GM12891 (cell line): ENCODE data around the gene HLCS.

ENCODE experiments used
- PAX5 ChIP-seq: IDR thresholded peaks from 2 replicates; pipeline ENCODE4 v1.6.1; 2011; ENCODE audit warnings: low read length, moderate library complexity, mild to moderate bottlenecking; ENCODE audit not compliant: insufficient read depth, severe bottlenecking
- POLR2A ChIP-seq: IDR thresholded peaks from 2 replicates; pipeline ENCODE4 v1.6.1; 2011; ENCODE audit warnings: low read depth, low read length, control low read depth
- POLR2AphosphoS5 ChIP-seq: IDR thresholded peaks from 2 replicates; pipeline ENCODE4 v1.6.1; 2011; ENCODE audit warnings: low read depth, low read length, control low read depth
- POU2F2 ChIP-seq: IDR thresholded peaks from 2 replicates; pipeline ENCODE4 v1.6.1; 2011; ENCODE audit warnings: low read depth, mild to moderate bottlenecking, control low read depth, low read length, moderate library complexity
- SPI1 ChIP-seq: IDR thresholded peaks from 2 replicates; pipeline ENCODE4 v1.6.1; 2011; ENCODE audit warnings: low read depth, low read length, control low read depth
- TAF1 ChIP-seq: IDR thresholded peaks from 2 replicates; pipeline ENCODE4 v1.6.1; 2011; ENCODE audit warnings: low read depth, low read length, control low read depth

- no peak for TF ChIP-seq TAF1
- no peak for TF ChIP-seq POLR2AphosphoS5
- TF ChIP-seq POLR2A = no peak
- TF ChIP-seq POU2F2 = no peak
- TF ChIP-seq PAX5 = no peak
- TF ChIP-seq SPI1 = no peak
These were observed 91.8 kb downstream of the HLCS start for GRCh38 chr21:36874665-36875064.
